Mucosa of rectum (tissue), 2 donors: Measurements from ENCODE around the gene HEXD.
"Not testable (repeated sequence)": the region's sequence is repeated elsewhere in the genome, so short reads cannot be mapped to it uniquely, and the experiment has no call there.

Source experiments
- H3K27ac ChIP-seq, 2 donors: one replicate each; pipeline ENCODE4 v1.7.0; 2013; ENCODE audit warnings: inconsistent platforms in 2 of 2, low read depth in 2 of 2, low read length in 2 of 2
- H3K27me3 ChIP-seq, 2 donors: one replicate each; pipeline ENCODE4 v1.7.0; 2013; ENCODE audit warnings: low read length in 2 of 2; ENCODE audit not compliant: control insufficient read depth in 2 of 2, insufficient read depth in 2 of 2
- H3K36me3 ChIP-seq, 2 donors: one replicate each; pipeline ENCODE4 v1.7.0; 2013; ENCODE audit warnings: low read length in 2 of 2; ENCODE audit not compliant: control insufficient read depth in 2 of 2, insufficient read depth in 2 of 2
- H3K4me1 ChIP-seq, 2 donors: one replicate each; pipeline ENCODE4 v1.7.0; 2013; ENCODE audit warnings: low read length in 2 of 2, mild to moderate bottlenecking in 1 of 2; ENCODE audit not compliant: control insufficient read depth in 2 of 2, insufficient read depth in 2 of 2
- H3K4me3 ChIP-seq, 2 donors: one replicate each; pipeline ENCODE4 v1.7.0; 2013; ENCODE audit warnings: low read length in 2 of 2
- H3K9ac ChIP-seq, 2 donors: one replicate each; pipeline ENCODE4 v1.7.0; 2013; ENCODE audit warnings: low read length in 2 of 2, low read depth in 1 of 2, mild to moderate bottlenecking in 1 of 2
- H3K9me3 ChIP-seq, 2 donors: one replicate each; pipeline ENCODE4 v1.7.0; 2013; ENCODE audit warnings: low read length in 2 of 2; ENCODE audit not compliant: control insufficient read depth in 2 of 2
- donor health status: healthy.
- donor health status: Normal muscosa, but diverticular disease.

The HEXD gene

DNA sequence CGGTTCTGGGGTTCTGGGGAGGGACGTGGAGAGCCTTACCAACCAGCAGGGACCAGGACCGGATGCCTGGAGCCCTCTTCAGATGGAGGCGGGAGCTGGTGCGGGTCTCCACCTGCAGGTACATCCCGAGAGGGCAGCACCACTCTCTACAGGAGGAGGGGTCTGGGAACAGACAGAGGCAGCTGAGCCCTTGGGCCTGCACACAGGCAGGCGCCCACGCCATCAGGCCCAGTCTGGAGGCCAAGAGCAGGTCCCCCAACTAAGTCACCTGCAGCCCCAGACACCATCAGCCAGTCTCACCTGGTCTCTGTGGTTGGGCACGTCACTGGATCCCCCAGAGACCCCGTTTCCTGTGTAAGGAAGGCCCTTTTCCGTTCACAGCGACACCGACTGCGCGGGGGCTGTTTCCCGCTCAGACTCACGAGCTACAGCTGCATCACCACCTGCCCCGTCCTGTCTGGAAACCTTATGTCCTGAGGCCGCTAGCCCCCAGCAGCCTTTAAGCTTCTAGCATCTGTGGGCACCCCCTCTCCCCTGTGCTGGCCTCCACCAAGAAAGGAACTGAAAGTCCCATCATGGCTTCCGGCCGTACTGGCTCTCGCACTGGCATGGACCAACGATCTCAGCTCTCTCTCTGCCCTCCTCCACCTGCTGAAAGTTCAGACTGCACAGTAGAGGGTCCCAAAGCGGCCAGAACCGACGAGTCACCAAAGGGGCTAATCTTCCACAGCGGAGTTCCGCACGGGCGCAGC lies 31.2 kb downstream of the HEXD start:
- Histone ChIP-seq H3K4me1 (peaks cover 0 to 12% of the 10 kb centered on the region in 2 donors), H3K9me3 (no peaks in the 10 kb centered on the region), H3K9ac (peak overlapping the region; percentile 76 to 91)

DNA sequence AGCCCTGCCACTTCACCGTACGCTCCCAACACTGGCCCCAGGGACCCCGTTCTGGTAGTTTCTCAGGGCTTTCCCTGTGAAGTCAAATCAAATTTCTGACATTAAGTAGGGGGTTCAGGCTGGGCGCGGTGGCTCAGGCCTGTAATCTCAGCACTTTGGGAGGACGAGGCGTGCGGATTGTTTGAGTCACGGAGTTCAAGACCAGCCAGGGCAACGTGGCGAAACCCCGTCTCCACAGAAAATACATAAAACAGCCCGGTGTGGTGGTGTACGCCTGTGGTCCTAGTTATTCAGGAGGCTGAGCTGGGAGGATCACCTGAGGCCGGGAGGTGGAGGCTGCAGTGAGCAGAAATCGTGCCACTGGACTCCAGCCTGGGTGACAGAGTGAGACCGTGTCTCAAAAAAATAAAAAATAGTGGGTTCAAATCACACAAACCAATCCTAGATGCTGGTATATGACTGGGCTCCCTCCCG lies 31.8 kb downstream of the HEXD start:
- peak overlapping the region; percentile 76 to 91 for H3K9ac ChIP-seq
- H3K9me3 ChIP-seq: no peaks in the 10 kb centered on the region
- peak overlapping the region; percentile 81 to 94 for H3K4me3 ChIP-seq
- peaks cover 0 to 12% of the 10 kb centered on the region in 2 donors for H3K4me1 ChIP-seq
- H3K27me3 ChIP-seq: no peaks in the 10 kb centered on the region
- H3K36me3 ChIP-seq: peaks cover 0 to 8% of the 10 kb centered on the region in 2 donors
- H3K27ac ChIP-seq: peak overlapping the region; percentile 86 to 93

More for the DNA sequence above, 31.2 kb downstream of the HEXD start:
- Histone ChIP-seq H3K27me3 (no peaks in the 10 kb centered on the region), H3K36me3 (peaks cover 2 to 12% of the 10 kb centered on the region in 2 donors), H3K27ac (peak overlapping the region; percentile 86 to 93), H3K4me3 (peak overlapping the region; percentile 81 to 94)

DNA sequence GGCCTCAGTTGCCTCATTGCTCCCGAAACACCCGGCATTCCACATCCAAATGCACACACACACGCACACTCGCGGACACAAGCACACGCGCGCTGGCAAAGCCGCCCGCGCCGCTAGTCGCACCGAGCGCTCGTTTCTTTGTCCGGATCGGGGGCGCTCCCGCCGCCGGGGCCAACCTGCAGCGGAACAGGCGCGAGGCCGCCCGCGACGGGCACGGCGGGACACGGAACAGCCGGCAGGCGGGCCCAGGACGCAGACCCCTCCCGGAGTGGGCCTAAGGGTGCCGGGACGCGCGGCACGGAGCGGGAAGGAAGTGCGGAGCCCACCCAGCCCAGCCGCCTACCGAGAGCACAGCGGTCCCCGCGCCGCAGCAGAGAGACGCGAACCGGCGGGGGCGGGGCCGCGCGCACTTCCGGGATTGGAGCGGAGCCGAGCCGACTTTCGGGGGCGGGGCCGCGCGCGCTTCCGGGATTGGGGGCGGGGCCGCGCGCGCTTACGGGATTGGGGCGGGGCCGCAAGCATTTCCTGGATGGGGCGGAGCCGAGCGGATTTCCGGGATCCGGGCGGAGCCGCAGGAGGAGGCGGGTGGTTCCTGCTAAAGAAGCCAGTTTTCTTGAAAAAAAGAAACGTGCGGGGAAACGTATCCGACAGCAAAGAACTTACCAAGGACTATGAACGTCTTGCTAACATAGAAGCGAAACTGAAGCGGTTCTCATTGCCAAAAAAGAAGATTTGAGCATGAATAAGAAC lies 32.4 kb downstream of the HEXD start, which contains the start of gene CYBC1:
Gene CYBC1 (minus strand): TSS at position 396 of the 750 bp plus-strand sequence. CDS start 1,498 bp downstream, outside the sequence.
- Histone ChIP-seq H3K4me1 (peaks cover 0 to 12% of the 10 kb centered on the region in 2 donors), H3K9me3 (no peaks in the 10 kb centered on the region), H3K27me3 (no peaks in the 10 kb centered on the region), H3K27ac (peak within 1 kb of the TSS; percentile 86 to 93), H3K36me3 (peaks cover 0 to 8% of the 10 kb centered on the region in 2 donors), H3K9ac (peak within 1 kb of the TSS; percentile 81 to 91), H3K4me3 (peak within 1 kb of the TSS; percentile 81 to 94)

DNA sequence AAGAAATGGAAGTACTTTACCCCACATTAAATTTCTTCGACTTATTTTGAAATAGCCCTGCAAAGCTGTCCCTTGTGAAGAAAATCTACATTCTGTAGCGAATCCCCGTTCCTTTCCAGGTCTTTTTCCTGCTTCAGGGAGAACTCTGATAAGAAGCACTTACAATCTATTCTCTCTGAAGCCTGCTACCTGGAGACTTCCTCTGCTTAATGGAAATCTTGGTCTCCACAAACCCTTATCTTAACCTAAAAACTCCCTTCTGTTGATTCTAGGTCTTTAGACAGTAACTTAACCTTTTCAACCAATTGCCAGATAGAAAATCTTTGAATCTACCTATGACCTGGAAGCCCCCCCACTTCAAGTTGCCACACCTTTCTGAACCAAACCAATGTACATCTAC lies 34.0 kb downstream of the HEXD start:
- no peak overlapping the region for H3K27ac ChIP-seq
- peaks cover 0 to 2% of the 10 kb centered on the region in 2 donors for H3K36me3 ChIP-seq
- no peaks in the 10 kb centered on the region for H3K9me3 ChIP-seq
- H3K27me3 ChIP-seq: no peaks in the 10 kb centered on the region
- H3K4me1 ChIP-seq: peaks cover 3 to 10% of the 10 kb centered on the region in 2 donors
- no peak overlapping the region for H3K4me3 ChIP-seq
- no peak overlapping the region for H3K9ac ChIP-seq

DNA sequence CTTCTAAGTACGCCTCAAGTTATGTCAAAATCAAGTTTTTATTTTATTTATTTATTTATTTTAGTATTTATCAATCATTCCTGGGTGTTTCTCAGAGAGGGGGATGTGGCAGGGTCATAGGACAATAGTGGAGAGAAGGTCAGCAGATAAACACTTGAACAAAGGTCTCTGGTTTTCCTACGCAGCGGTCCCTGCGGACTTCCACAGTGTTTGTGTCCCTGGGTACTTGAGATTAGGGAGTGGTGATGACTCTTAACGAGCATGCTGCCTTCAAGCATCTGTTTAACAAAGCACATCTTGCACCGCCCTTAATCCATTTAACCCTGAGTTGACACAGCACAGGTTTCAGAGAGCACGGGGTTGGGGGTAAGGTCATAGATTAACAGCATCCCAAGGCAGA lies 35.0 kb downstream of the HEXD start:
- not testable (repeated sequence) for H3K9ac ChIP-seq, H3K9me3 ChIP-seq, H3K4me3 ChIP-seq, H3K27me3 ChIP-seq, H3K36me3 ChIP-seq, H3K27ac ChIP-seq
- peaks cover 11 to 18% of the 10 kb centered on the region in 2 donors for H3K4me1 ChIP-seq

DNA sequence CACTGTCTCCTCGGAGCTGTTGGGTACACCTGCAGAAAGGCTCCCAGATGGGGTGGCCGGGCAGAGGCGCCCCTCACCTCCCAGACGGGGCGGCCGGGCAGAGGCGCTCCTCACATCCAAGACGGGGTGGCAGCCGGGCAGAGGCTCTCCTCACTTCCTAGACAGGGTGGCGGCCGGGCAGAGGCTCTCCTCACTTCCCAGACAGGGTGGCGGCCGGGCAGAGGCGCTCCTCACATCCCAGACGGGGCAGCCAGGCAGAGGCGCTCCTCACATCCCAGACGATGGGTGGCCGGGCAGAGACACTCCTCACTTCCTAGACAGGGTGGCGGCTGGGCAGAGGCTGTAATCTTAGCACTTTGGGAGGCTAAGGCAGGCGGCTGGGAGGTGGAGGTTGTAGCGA lies 35.6 kb downstream of the HEXD start:
- H3K27me3 ChIP-seq, H3K4me3 ChIP-seq, H3K9ac ChIP-seq, H3K36me3 ChIP-seq, H3K9me3 ChIP-seq, H3K27ac ChIP-seq: not testable (repeated sequence)
- peaks cover 11 to 18% of the 10 kb centered on the region in 2 donors for H3K4me1 ChIP-seq

DNA sequence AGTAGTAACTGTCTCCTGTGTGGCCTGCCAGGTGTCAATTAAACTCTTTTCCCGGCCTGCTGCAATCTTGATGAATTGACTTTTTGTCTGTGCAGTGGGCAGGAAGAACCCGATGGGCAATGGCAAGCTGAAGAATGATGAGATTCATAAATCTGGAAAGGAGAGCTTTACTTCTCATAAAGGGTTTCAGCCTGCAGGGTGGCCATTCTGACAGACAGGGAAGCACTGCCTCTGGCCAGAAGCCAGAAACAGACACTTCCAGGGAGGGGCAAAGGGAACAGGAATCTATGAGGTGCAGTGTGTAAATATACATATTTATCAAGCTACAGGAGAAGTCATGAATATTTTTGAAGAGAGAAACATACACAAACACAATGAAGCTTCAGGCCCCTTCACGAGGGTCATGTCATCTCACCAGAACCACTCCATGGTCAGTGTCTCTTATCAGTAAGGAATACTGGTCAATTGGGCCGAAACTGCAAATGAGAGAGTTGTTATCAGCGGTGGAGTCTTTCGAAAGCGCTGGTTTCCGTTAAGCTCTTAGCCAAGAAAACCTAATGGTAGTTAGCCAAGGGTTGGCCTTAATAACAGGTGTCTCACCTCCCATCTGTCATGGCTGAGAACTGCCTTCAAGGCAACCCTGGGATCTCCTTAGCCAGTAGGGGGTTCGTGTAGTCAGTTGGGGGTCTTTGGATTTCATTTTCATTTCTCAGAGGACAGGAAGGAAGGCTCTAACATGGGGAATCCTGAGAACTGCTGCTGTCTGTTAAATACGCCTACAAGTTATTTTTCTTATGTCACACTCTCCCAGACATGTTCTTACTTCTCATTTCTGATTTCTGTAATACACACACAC lies 39.2 kb downstream of the HEXD start:
- Histone ChIP-seq H3K9ac (peak overlapping the region; percentile 97 to 98), H3K4me3 (peak overlapping the region; percentile 77 to 89), H3K36me3 (peaks cover 0 to 9% of the 10 kb centered on the region in 2 donors), H3K27me3 (no peaks in the 10 kb centered on the region), H3K4me1 (peaks cover 19% of the 10 kb centered on the region in 2 donors), H3K27ac (peak overlapping the region; percentile 100), H3K9me3 (no peaks in the 10 kb centered on the region)

DNA sequence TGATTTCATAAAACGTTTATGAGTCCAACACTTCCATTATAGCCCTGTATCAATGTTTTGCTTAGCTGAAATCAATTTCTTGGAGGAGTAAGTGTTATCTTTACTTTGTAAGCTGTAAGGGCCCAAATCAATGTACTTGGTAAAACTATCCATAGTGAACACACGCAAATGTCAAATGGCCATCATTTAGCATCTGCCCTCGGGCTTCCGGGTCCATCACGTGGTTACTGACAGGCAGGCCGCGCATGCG lies 39.7 kb downstream of the HEXD start:
- H3K9ac ChIP-seq: peak overlapping the region; percentile 97 to 98
- H3K9me3 ChIP-seq: no peaks in the 10 kb centered on the region
- H3K27me3 ChIP-seq: no peaks in the 10 kb centered on the region
- H3K27ac ChIP-seq: peak overlapping the region; percentile 100
- H3K4me3 ChIP-seq: peak overlapping the region; percentile 77 to 89
- H3K4me1 ChIP-seq: peaks cover 19% of the 10 kb centered on the region in 2 donors
- H3K36me3 ChIP-seq: peaks cover 2 to 15% of the 10 kb centered on the region in 2 donors

DNA sequence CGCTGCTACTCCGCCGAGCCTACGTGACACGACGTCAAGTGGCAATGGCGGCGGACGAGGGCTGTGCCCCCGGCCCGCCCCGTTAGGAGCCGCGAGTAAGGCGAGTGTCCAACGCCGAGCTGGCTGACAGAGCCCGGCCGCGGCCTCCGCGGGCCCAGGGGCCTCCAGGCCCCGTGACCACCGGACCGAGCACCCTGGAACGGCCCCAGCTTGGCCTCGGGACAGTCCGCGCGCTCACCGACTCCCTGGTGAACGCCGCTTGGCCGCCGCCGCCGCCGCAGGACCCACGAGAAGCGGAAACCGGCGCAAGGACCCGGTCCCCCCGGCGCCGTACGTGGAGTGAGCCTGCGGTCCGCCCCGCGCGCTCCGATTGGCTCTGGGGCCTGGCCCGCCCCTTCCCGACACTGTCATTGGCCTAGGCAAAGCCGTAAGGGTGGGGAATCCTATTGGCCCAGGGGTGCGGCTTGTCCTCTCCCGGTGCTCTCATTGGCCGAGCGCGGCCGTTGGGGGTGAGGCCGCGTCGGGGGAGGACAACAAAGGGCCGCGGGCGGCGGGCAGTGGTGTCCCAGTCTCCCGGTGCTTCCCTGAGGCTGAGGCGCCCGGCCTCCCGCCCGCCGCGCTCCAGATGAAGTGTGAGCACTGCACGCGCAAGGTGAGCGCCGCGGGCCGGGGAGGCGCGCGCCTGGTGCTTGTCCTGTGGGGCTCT lies 40.2 kb downstream of the HEXD start, which contains the start of gene NARF:
Gene NARF (plus strand): TSS at position 563 of the 706 bp plus-strand sequence. CDS start 63 bp downstream, at position 626.
- peaks cover 19% of the 10 kb centered on the region in 2 donors for H3K4me1 ChIP-seq
- H3K9ac ChIP-seq: peak within 1 kb of the TSS; percentile 97 to 98
- H3K9me3 ChIP-seq: no peaks in the 10 kb centered on the region
- no peaks in the 10 kb centered on the region for H3K27me3 ChIP-seq
- H3K36me3 ChIP-seq: peaks cover 3 to 19% of the 10 kb centered on the region in 2 donors
- peak within 1 kb of the TSS; percentile 100 for H3K27ac ChIP-seq
- H3K4me3 ChIP-seq: peak within 1 kb of the TSS; percentile 77 to 89
